SH-SY5Y (cell line): ENCODE results near the gene ATE1.

Source experiments
- GATA2 ChIP-seq: IDR thresholded peaks from 2 replicates; pipeline ENCODE4 v1.6.1; 2011; ENCODE audit warnings: mild to moderate bottlenecking, low read depth, low read length
- GATA3 ChIP-seq: IDR thresholded peaks from 2 replicates; pipeline ENCODE4 v1.6.1; 2011; ENCODE audit warnings: low read depth, mild to moderate bottlenecking, low read length, moderate library complexity

DNA sequence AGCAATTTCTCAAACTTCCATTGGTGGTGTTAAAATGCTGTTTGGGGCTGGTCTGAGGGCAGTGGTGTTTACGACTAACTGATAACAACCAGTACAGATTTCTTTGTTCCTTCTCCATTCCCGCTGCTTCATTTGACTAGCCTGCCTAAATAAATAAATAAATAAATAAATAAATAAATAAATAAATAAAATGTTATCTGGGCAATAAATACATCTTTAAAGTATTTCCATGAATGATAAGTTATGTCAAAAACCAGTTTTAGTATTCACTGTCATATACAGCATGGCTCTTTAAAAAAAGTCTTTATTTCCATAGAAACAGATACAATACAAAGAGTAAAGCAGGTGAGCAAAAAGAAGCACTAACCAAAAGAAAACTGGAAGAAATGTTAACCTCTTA lies 81.3 kb downstream of the ATE1 start:
- no peak for TF ChIP-seq GATA2
- no peak for TF ChIP-seq GATA3
